Measurements from ENCODE around the gene HAT1. TPM values are rescaled to one million over a fixed set of nuclear protein-coding genes. Genes with fewer than 3 reads are reported as not detected.

The HAT1 gene
- polyA plus RNA-seq, 3 donors = 16.9 to 63.3 (median 62.8) TPM

DNA sequence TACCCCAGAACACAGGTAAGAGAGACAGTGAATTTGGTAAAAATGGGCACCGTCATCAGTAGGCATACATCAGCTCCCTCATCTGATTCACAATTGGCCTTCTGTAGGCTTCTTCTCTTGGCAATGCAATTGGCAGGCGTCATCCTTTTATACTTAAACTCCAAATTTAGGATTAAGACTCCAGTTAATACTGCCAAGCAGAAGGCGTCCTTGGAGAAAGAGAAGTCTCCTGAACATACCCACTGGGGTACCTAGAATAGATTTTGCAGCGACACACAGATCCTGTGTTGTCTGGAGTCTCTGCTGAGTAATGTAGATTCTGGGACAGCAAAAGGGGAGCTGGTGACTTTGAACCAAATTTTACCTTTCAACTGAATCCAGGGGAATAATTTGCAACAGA, 76.9 kb downstream of the HAT1 start:
- Mint-ChIP-seq H3K27me3 (ENCODE audit: low read depth in 3 of 3) (peaks cover 10 to 16% (median 11%) of the 10 kb centered on the region in 3 donors), H3K4me3 (peak overlapping the region; percentile 80 to 94), H3K36me3 (no peaks in the 10 kb centered on the region), H3K4me1 (peaks cover 13% of the 10 kb centered on the region), H3K9me3 (no peaks in the 10 kb centered on the region), H3K27ac (peak overlapping the region in 1 of 7 donors; percentile 40)
- H3K4me1 ChIP-seq (ENCODE audit: control insufficient read depth in 1 of 2, insufficient read depth in 2 of 2, low read length in 2 of 2) = peaks cover 10 to 16% of the 10 kb centered on the region in 2 donors
- H3K4me2 ChIP-seq (replicated peaks; ENCODE audit: extremely low read depth, low read length, poor library complexity, severe bottlenecking) = peak overlapping the region; percentile 73
- H3K27me3 ChIP-seq (ENCODE audit: control insufficient read depth in 2 of 2, insufficient read depth in 2 of 2, low read length in 2 of 2) = peaks cover 0 to 4% of the 10 kb centered on the region in 2 donors
- peak overlapping the region; percentile 52 for H3K9ac ChIP-seq (ENCODE audit: insufficient read depth, low read length, poor library complexity, severe bottlenecking)
- WGBS (ENCODE audit: insufficient coverage) = 80% methylated on average over 1 of the region's 4 CpGs
- intact Hi-C loops (cut with micrococcal nuclease) = no loop called here
- no peaks in the 10 kb centered on the region for H4K20me1 ChIP-seq (ENCODE audit: insufficient read depth, low read length)
- no peaks in the 10 kb centered on the region for H3K79me2 ChIP-seq (ENCODE audit: insufficient read depth, low read length)
- H3K36me3 ChIP-seq (replicated peaks in 1 of 2; ENCODE audit: control insufficient read depth in 1 of 2, insufficient read depth in 2 of 2, low read length in 2 of 2) = no peaks in the 10 kb centered on the region
- no peaks in the 10 kb centered on the region for H3K9me3 ChIP-seq (replicated peaks in 1 of 2; ENCODE audit: control insufficient read depth in 1 of 2, insufficient read depth in 1 of 2, low read length in 2 of 2)
- H3K4me3 ChIP-seq (replicated peaks in 1 of 3; ENCODE audit: low read depth in 2 of 3, low read length in 3 of 3) = peak overlapping the region; percentile 34 to 91 (median 78)
- H3K27ac ChIP-seq (ENCODE audit: low read depth in 1 of 2, low read length in 2 of 2) = no peak overlapping the region
- DNase-seq = no peak
- H2AFZ ChIP-seq (ENCODE audit: insufficient read depth, low read depth, low read length, poor library complexity, severe bottlenecking) = peak overlapping the region; percentile 81
- no peak for TF ChIP-seq CTCF (IDR thresholded peaks at IDR 0.05)

- Histone ChIP-seq H3K27me3 (ENCODE audit: control insufficient read depth in 2 of 2, insufficient read depth in 2 of 2, low read length in 2 of 2) (peaks cover 0 to 4% of the 10 kb centered on the region in 2 donors), H3K4me1 (ENCODE audit: control insufficient read depth in 1 of 2, insufficient read depth in 2 of 2, low read length in 2 of 2) (peaks cover 11 to 16% of the 10 kb centered on the region in 2 donors), H3K9ac (ENCODE audit: insufficient read depth, low read length, poor library complexity, severe bottlenecking) (peak within 1 kb of the TSS; percentile 52), H3K4me3 (replicated peaks in 1 of 3; ENCODE audit: low read depth in 2 of 3, low read length in 3 of 3) (peak within 1 kb of the TSS; percentile 76 to 91 (median 78)), H3K4me2 (replicated peaks; ENCODE audit: extremely low read depth, low read length, poor library complexity, severe bottlenecking) (peak within 1 kb of the TSS; percentile 73), H3K79me2 (ENCODE audit: insufficient read depth, low read length) (no peaks in the 10 kb centered on the region), H2AFZ (ENCODE audit: insufficient read depth, low read depth, low read length, poor library complexity, severe bottlenecking) (peak within 1 kb of the TSS; percentile 81), H3K36me3 (replicated peaks in 1 of 2; ENCODE audit: control insufficient read depth in 1 of 2, insufficient read depth in 2 of 2, low read length in 2 of 2) (no peaks in the 10 kb centered on the region), H3K27ac (ENCODE audit: low read depth in 1 of 2, low read length in 2 of 2) (peak within 1 kb of the TSS in 1 of 2 donors; percentile 78), H4K20me1 (ENCODE audit: insufficient read depth, low read length) (no peaks in the 10 kb centered on the region), H3K9me3 (replicated peaks in 1 of 2; ENCODE audit: control insufficient read depth in 1 of 2, insufficient read depth in 1 of 2, low read length in 2 of 2) (no peaks in the 10 kb centered on the region)
- intact Hi-C loops (cut with micrococcal nuclease) = no loop called here
- Mint-ChIP-seq H3K27me3 (ENCODE audit: low read depth in 3 of 3) (peaks cover 10 to 16% (median 11%) of the 10 kb centered on the region in 3 donors), H3K4me3 (peak within 1 kb of the TSS; percentile 92 to 99), H3K9me3 (no peaks in the 10 kb centered on the region), H3K27ac (peak within 1 kb of the TSS; percentile 80 to 94 (median 91)), H3K36me3 (no peaks in the 10 kb centered on the region), H3K4me1 (peaks cover 16% of the 10 kb centered on the region)
- no peak for TF ChIP-seq CTCF (IDR thresholded peaks at IDR 0.05)
- 0% methylated on average over 70 of the region's 73 CpGs for WGBS (ENCODE audit: insufficient coverage)
- peak; percentile 84 to 88 (median 87) for DNase-seq
These were observed 77.6 kb downstream of the HAT1 start, which contains the start of gene METAP1D for GRCh38 chr2:171999604-172000469. Gene METAP1D (plus strand): TSS chr2:171999953. CDS start chr2:171999970, 17 bp downstream.

Measured in CD14-positive monocyte (primary cell).